HepG2 (cell line): ENCODE results near the gene CA11. TPM values are rescaled to one million over a fixed set of nuclear protein-coding genes. Genes with fewer than 3 reads are reported as not detected.
A peak's percentile ranks its signal among the peaks of the same experiment; 100 is the strongest.

Experiments
- AKAP8 ChIP-seq: sonication (generic); formaldehyde crosslinking; IDR thresholded peaks from 2 replicates; pipeline ENCODE4 v1.5.1; 2020; ENCODE audit warnings: mild to moderate bottlenecking, missing genetic modification reagents
- ARHGAP35 ChIP-seq: sonication (generic); formaldehyde crosslinking; IDR thresholded peaks from 2 replicates; pipeline ENCODE4 v1.9.0; 2022; ENCODE audit warnings: mild to moderate bottlenecking, inconsistent platforms, moderate library complexity, missing genetic modification reagents, borderline replicate concordance
- BRD4 ChIP-seq: sonication (generic); formaldehyde crosslinking; IDR thresholded peaks from 2 replicates; pipeline ENCODE4 v1.4.0; 2020; ENCODE audit warnings: missing genetic modification reagents
- JUNB ChIP-seq: sonication (generic); formaldehyde crosslinking; IDR thresholded peaks from 2 replicates; pipeline ENCODE4 v1.8.0; 2022; ENCODE audit warnings: missing genetic modification reagents, mild to moderate bottlenecking, borderline replicate concordance
- NCOR1 ChIP-seq: fragments of 200-600 bp; sonication (generic); IDR thresholded peaks from 2 replicates; pipeline ENCODE4 v1.7.0; 2017; ENCODE audit warnings: antibody characterized with exemption, low read length, borderline replicate concordance
- NPAS2 ChIP-seq: sonication (generic); formaldehyde crosslinking; IDR thresholded peaks from 2 replicates; pipeline ENCODE4 v1.8.0; 2022; ENCODE audit warnings: mild to moderate bottlenecking, missing genetic modification reagents, borderline replicate concordance
- NRL ChIP-seq: sonication (generic); formaldehyde crosslinking; IDR thresholded peaks from 2 replicates; pipeline ENCODE4 v1.5.0; 2020; ENCODE audit warnings: missing genetic modification reagents, mild to moderate bottlenecking, moderate library complexity, borderline replicate concordance
- PITX1 ChIP-seq: sonication (generic); formaldehyde crosslinking; IDR thresholded peaks from 2 replicates; pipeline ENCODE4 v1.5.1; 2020; ENCODE audit warnings: mild to moderate bottlenecking, missing genetic modification reagents
- POLR2A ChIP-seq, 2 experiments: IDR thresholded peaks; 2 replicates each; pipeline ENCODE4 v1.6.1; 2011; ENCODE audit warnings: low read depth in 2 of 2, low read length in 2 of 2, mild to moderate bottlenecking in 1 of 2, moderate library complexity in 1 of 2; ENCODE audit not compliant: insufficient read depth in 1 of 2
- PTBP1 ChIP-seq: fragments of 200-400 bp; formaldehyde crosslinking; IDR thresholded peaks from 2 replicates; pipeline ENCODE4 v1.6.1; 2018; ENCODE audit warnings: low read length, low read depth; ENCODE audit not compliant: poor library complexity, severe bottlenecking
- TCF12 ChIP-seq, 2 experiments: fragments of 450-650 bp in 1 of 2; sonication (generic) in 1 of 2; formaldehyde crosslinking in 1 of 2; IDR thresholded peaks; 2 replicates each; pipeline versions ENCODE4 v1.6.1 to v1.8.0; 2017 to 2022; ENCODE audit warnings: antibody characterized with exemption in 1 of 2, mild to moderate bottlenecking in 1 of 2, missing genetic modification reagents in 1 of 2, moderate library complexity in 1 of 2
- TGIF2 ChIP-seq: IDR thresholded peaks from 2 replicates; pipeline ENCODE4 v1.6.1; 2016; ENCODE audit warnings: control low read depth, missing compliant biosample characterization
- TOE1 ChIP-seq: sonication (generic); formaldehyde crosslinking; IDR thresholded peaks from 2 replicates; pipeline ENCODE4 v1.4.0; 2020; ENCODE audit warnings: mild to moderate bottlenecking, missing genetic modification reagents
- ZNF350 ChIP-seq: sonication (generic); formaldehyde crosslinking; IDR thresholded peaks from 2 replicates; pipeline ENCODE4 v1.4.0; 2020; ENCODE audit warnings: mild to moderate bottlenecking, low read depth, missing genetic modification reagents, borderline replicate concordance
- ZNF550 ChIP-seq: sonication (generic); formaldehyde crosslinking; IDR thresholded peaks from 2 replicates; pipeline ENCODE4 v1.4.0; 2020; ENCODE audit warnings: mild to moderate bottlenecking, missing genetic modification reagents, borderline replicate concordance
- polyA plus RNA-seq, 8 experiments: library from polyadenylated mRNA; depleted of rRNA in 3 of 8; stranded (reverse) in 7 of 8; unstranded in 1 of 8; fragments of >200 nt; fragmentation: Illumina TruSeq in 4 of 8; extraction: Trizol in 4 of 8; gene quantifications; 2 replicates each; pipeline versions ENCODE4 v1.2.1 to v1.2.3, GENCODE V29; 2011 to 2016; ENCODE audit warnings: low read depth in 4 of 8, missing spikeins in 1 of 8, mixed read lengths in 1 of 8; ENCODE audit not compliant: insufficient read depth in 1 of 8
- total RNA-seq, 5 experiments: library from RNA; depleted of rRNA; stranded (reverse); fragments of >200 nt; fragmentation: Illumina TruSeq; extraction: Trizol; gene quantifications; 2 replicates each; pipeline ENCODE4 v1.2.3, GENCODE V29; 2016; ENCODE audit warnings: low read depth in 1 of 5
- TF ChIP-seq, protein P1 (sequence below): sonication (generic); formaldehyde crosslinking; conservative IDR thresholded peaks from 2 replicates; pipeline ENCODE4 v1.4.0; 2020; ENCODE audit warnings: mild to moderate bottlenecking, missing genetic modification reagents, moderate library complexity
- TF ChIP-seq, protein P2 (sequence below): sonication (generic); formaldehyde crosslinking; IDR thresholded peaks from 2 replicates; pipeline ENCODE4 v1.5.0; 2020; ENCODE audit warnings: missing genetic modification reagents, mild to moderate bottlenecking, borderline replicate concordance
- TF ChIP-seq, protein P3 (sequence below), 2 experiments: sonication (generic) in 1 of 2; formaldehyde crosslinking in 1 of 2; IDR thresholded peaks; 2 replicates each; pipeline versions ENCODE4 v1.4.0 to v1.6.1; 2018 to 2020; ENCODE audit warnings: missing genetic modification reagents in 2 of 2, borderline replicate concordance in 1 of 2, low read depth in 1 of 2, mild to moderate bottlenecking in 1 of 2, missing biosample characterization in 1 of 2
- TF ChIP-seq, protein P4 (sequence below): IDR thresholded peaks from 2 replicates; pipeline ENCODE4 v1.6.1; 2016; ENCODE audit warnings: missing biosample characterization, missing genetic modification reagents, low read depth
- TF ChIP-seq, protein P5 (sequence below): sonication (generic); formaldehyde crosslinking; IDR thresholded peaks from 2 replicates; pipeline ENCODE4 v1.4.0; 2020; ENCODE audit warnings: missing genetic modification reagents, mild to moderate bottlenecking, borderline replicate concordance

CA11 gene
- total and polyA plus RNA-seq, 2 of the 13 experiments (the other 11 are each of a cell fraction or from before 2014, with no cell fraction given), result 0.41 to 0.58 TPM

DNA sequence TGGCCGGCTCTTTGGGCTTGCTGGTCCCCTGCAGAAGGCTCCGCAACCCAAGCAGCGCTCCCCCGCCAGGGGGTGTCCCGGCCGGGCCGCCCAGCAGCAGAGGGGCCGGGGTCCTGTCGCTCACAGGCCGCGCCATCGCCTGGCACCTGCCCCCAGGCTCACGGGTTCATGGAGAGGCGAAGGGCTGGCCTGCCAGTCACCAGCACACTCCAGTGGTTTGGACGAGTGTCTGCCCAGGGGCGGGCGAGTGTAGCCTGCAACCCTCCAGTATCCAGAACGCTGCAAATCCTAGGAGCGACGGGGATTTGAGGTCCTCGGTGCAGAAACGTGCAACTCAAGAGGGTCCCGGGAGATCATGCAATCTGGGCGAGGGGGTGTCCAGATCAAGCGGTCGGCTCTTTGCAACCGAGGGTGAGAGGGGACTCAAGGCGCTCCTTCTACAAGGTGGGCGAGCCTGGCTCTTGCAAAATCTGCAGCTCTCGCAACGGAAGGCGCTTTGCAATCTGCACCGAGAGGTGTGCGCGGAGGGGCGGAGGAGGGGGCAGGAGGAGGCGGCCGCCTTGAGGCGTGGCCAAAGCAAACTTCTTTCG is 9.0 kb downstream of the CA11 start, which contains the start of gene DBP (continued):
- TF ChIP-seq, protein P1, sequence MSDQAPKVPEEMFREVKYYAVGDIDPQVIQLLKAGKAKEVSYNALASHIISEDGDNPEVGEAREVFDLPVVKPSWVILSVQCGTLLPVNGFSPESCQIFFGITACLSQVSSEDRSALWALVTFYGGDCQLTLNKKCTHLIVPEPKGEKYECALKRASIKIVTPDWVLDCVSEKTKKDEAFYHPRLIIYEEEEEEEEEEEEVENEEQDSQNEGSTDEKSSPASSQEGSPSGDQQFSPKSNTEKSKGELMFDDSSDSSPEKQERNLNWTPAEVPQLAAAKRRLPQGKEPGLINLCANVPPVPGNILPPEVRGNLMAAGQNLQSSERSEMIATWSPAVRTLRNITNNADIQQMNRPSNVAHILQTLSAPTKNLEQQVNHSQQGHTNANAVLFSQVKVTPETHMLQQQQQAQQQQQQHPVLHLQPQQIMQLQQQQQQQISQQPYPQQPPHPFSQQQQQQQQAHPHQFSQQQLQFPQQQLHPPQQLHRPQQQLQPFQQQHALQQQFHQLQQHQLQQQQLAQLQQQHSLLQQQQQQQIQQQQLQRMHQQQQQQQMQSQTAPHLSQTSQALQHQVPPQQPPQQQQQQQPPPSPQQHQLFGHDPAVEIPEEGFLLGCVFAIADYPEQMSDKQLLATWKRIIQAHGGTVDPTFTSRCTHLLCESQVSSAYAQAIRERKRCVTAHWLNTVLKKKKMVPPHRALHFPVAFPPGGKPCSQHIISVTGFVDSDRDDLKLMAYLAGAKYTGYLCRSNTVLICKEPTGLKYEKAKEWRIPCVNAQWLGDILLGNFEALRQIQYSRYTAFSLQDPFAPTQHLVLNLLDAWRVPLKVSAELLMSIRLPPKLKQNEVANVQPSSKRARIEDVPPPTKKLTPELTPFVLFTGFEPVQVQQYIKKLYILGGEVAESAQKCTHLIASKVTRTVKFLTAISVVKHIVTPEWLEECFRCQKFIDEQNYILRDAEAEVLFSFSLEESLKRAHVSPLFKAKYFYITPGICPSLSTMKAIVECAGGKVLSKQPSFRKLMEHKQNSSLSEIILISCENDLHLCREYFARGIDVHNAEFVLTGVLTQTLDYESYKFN (CRISPR knock-in tag), result no peak
- TF ChIP-seq, protein P2, sequence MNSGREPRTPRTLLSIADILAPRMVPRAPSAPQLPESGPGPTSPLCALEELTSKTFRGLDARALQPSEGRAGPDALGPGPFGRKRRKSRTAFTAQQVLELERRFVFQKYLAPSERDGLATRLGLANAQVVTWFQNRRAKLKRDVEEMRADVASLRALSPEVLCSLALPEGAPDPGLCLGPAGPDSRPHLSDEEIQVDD, result no peak
- TF ChIP-seq, protein P3, sequence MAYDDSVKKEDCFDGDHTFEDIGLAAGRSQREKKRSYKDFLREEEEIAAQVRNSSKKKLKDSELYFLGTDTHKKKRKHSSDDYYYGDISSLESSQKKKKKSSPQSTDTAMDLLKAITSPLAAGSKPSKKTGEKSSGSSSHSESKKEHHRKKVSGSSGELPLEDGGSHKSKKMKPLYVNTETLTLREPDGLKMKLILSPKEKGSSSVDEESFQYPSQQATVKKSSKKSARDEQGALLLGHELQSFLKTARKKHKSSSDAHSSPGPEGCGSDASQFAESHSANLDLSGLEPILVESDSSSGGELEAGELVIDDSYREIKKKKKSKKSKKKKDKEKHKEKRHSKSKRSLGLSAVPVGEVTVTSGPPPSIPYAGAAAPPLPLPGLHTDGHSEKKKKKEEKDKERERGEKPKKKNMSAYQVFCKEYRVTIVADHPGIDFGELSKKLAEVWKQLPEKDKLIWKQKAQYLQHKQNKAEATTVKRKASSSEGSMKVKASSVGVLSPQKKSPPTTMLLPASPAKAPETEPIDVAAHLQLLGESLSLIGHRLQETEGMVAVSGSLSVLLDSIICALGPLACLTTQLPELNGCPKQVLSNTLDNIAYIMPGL (CRISPR knock-in tag; IDR thresholded peaks at IDR 0.05; ENCODE audit: borderline replicate concordance in 1 of 2, low read depth in 1 of 2), result no peak; a peak in 1 of 4 replicates
- no peak for TF ChIP-seq AKAP8 (CRISPR knock-in tag)
- TF ChIP-seq TOE1 (CRISPR knock-in tag), result 0 out of 2 replicates have a peak, but pooled peaks have one; percentile 5
- TF ChIP-seq, protein P4, sequence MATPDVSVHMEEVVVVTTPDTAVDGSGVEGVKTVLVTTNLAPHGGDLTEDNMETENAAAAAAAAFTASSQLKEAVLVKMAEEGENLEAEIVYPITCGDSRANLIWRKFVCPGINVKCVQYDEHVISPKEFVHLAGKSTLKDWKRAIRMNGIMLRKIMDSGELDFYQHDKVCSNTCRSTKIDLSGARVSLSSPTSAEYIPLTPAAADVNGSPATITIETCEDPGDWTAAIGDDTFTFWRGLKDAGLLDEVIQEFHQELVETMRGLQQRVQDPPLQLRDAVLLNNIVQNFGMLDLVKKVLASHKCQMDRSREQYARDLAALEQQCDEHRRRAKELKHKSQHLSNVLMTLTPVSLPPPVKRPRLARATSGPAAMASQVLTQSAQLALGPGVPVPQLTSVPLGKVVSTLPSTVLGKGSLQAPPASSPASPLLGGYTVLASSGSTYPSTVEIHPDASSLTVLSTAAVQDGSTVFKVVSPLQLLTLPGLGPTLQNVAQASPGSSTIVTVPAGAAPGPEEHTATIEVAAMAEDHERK (CRISPR knock-in tag), result no peak
- TF ChIP-seq NRL (CRISPR knock-in tag), result peak; percentile 5; the same call in 1 of the 2 replicates
- no peak for TF ChIP-seq PTBP1
- TF ChIP-seq BRD4 (CRISPR knock-in tag), result no peak
- TF ChIP-seq TGIF2, result no peak
- TF ChIP-seq POLR2A (IDR thresholded peaks at IDR 0.05; ENCODE audit: insufficient read depth in 1 of 2, low read depth in 2 of 2, low read length in 2 of 2), result peak in 1 of 2 experiments; percentile 47; a peak in 2 of 4 replicates
- no peak for TF ChIP-seq ZNF550 (CRISPR knock-in tag)
- TF ChIP-seq ARHGAP35 (CRISPR knock-in tag), result no peak
- no peak for TF ChIP-seq ZNF350 (CRISPR knock-in tag)
- TF ChIP-seq NPAS2 (CRISPR knock-in tag), result no peak
- TF ChIP-seq NCOR1, result no peak
- TF ChIP-seq, protein P5, sequence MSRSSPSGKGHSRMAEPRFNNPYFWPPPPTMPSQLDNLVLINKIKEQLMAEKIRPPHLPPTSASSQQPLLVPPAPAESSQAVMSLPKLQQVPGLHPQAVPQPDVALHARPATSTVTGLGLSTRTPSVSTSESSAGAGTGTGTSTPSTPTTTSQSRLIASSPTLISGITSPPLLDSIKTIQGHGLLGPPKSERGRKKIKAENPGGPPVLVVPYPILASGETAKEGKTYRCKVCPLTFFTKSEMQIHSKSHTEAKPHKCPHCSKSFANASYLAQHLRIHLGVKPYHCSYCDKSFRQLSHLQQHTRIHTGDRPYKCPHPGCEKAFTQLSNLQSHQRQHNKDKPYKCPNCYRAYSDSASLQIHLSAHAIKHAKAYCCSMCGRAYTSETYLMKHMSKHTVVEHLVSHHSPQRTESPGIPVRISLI, result no peak; the same call in 1 of the 2 replicates
- no peak for TF ChIP-seq PITX1 (CRISPR knock-in tag)
- TF ChIP-seq TCF12 (IDR thresholded peaks at IDR 0.05), result no peak
- peak; percentile 29; the same call in 1 of the 2 replicates for TF ChIP-seq TCF12 (CRISPR knock-in tag; IDR thresholded peaks at IDR 0.05)
- TF ChIP-seq JUNB, result no peak
